K562 (cell line): Measurements from ENCODE around the gene EN1.

Experiments used
- HNRNPH1 ChIP-seq: fragments of 200-400 bp; formaldehyde crosslinking; optimal IDR thresholded peaks from 2 replicates; pipeline ENCODE3; 2017; ENCODE audit warnings: low read depth, mild to moderate bottlenecking, low read length, moderate library complexity
- KLF10 ChIP-seq: fragments of 250-450 bp; sonication (Bioruptor Pico); IDR thresholded peaks from 2 replicates; pipeline ENCODE4 v1.6.1; 2021; ENCODE audit warnings: matching md5 sums
- ZNF232 ChIP-seq: sonication (generic); formaldehyde crosslinking; IDR thresholded peaks from 2 replicates; pipeline ENCODE4 v1.8.0; 2022; ENCODE audit warnings: mild to moderate bottlenecking, missing genetic modification reagents

GRCh38 chr2:118852605-118853128 lies 5.2 kb upstream of the EN1 start:
- TF ChIP-seq HNRNPH1 (no peak), ZNF232 (CRISPR knock-in tag) (no peak), KLF10 (CRISPR knock-in tag) (no peak)
